ENCODE data around the gene HBS1L. TPM values are rescaled to one million over a fixed set of nuclear protein-coding genes. Genes with fewer than 3 reads are reported as not detected.
"Not testable (repeated sequence)": the region's sequence is repeated elsewhere in the genome, so short reads cannot be mapped to it uniquely, and the experiment has no call there.

The HBS1L gene
- total RNA-seq, 1 experiment from 2014 or later: 78.6 TPM

DNA sequence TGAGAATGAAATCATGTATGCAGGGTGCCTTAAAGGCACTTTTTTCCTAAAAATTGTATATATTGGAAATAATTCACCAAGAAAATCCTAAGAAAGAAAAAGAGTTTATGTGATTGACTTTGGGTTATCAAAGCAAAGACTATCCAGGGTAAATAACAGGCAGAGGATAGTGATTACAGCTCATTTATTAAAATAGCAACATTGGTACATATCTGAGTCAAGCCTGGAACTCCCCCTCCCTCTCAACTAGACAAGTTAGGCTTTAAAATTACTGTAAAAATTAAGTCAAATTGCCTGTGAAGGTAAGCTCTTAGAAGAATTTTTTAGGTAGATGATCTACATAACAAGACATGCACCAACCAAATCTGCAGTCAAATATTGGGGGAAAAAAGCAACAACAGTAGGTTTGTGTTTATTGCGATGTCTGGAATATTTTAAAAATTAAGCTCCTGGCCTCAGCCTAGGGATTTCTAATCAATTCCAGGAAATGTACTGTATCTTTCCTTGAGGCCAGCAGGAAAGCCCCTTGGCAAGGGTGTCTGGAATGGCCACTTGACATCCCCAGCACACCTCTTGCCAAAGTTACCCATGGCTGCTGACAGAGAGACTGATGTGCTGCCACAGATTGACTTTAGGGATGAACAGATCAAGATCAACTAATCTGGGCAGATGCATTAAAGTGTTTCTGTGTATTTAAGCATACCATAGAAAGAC is 31.2 kb upstream of the HBS1L start:
- peaks cover 11% of the 10 kb centered on the region; the same call in 1 of the 2 replicates for H3K9me3 ChIP-seq
- H3K36me3 ChIP-seq: no peaks in the 10 kb centered on the region
- peak overlapping the region; percentile 28 for H3K4me3 ChIP-seq
- H3K27me3 ChIP-seq: peaks cover 3% of the 10 kb centered on the region
- no peak for DNase-seq

DNA sequence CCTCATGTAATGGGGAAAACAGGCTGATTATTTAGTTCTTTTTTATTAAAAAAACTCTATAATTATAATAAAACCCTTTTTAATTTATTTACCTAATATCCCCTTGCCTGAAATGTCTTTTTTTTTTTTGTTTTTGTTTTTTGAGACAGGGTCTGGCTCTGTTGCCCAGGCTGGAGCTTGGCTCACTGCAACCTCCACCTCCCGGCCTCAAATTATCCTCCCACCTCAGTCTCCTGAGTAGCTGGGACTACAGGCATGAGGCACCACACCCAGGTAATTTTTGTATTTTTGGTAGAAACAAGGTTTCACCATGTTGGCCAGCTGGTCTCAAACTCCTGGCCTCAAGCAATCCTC is 30.3 kb upstream of the HBS1L start:
- H3K9me3 ChIP-seq: peaks cover 11% of the 10 kb centered on the region; the same call in 1 of the 2 replicates

DNA sequence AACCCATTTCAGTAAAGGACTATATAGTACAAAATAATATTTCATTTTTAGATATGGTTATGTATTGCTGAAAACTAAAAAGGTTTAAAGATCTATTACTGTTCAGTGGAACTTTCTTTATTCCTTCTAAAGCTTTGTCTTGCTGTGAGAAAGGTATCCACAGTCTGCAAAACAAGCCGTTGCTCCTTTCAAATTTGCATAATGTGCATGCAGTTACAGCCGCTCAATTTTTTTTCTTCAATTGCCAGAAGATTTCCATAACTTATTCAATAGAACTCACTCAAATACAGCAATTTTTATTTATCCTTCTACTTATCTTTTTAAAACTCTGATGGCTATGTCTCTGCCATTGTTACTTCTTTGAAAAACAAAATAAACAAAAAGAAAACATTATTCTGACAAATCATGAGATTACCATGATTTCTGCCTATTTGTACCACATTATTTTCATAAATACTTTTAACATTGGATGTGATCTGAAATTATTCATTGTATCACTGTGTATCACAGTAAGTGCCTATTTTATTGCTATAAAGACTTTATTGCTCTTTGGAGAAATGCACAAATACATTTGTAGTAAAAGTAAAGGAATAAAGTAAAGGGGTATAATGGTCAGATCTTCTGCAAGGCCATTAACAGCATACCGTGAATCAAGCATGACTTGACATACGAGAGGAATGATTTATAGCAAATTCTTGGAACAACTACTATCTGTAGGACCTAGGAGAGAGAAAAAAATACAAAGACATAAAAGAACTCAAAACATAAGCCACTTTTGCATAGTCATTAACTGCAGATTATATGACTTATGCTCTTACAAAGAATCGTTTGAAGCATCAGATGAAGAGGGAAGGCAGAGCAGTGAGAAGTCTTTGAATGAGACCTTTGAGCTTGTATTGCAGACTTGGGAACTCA is 29.6 kb upstream of the HBS1L start:
- no peak for DNase-seq

More for the DNA sequence above, 30.3 kb upstream of the HBS1L start:
- Histone ChIP-seq H3K27me3 (peaks cover 3% of the 10 kb centered on the region), H3K4me3 (no peak overlapping the region), H3K36me3 (no peaks in the 10 kb centered on the region)
- DNase-seq: no peak

DNA sequence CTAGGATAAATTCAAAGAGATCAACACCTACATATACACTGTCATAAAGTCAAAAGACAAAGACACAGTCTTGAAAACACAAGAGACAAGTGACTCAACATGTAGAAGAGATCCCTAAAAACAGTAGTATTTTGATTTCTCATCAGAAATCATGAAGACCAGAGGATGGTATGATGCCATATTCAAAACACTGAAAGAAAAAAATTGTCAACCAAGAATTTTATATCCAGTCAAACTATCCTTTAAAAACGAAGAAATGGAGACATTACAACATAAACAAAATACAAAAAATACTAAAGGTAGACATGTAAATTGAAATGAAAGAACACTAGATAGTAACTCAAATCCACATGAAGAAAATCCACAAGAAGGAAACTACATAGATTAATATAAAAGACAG is 27.3 kb upstream of the HBS1L start:
- H3K27me3 ChIP-seq: no peaks in the 10 kb centered on the region; the same call in none of the 2 replicates
- no peaks in the 10 kb centered on the region for H3K36me3 ChIP-seq
- H3K4me3 ChIP-seq: no peak overlapping the region
- peaks cover 11% of the 10 kb centered on the region; the same call in 1 of the 2 replicates for H3K9me3 ChIP-seq
- no peak for DNase-seq

More for the DNA sequence above, 29.6 kb upstream of the HBS1L start:
- Histone ChIP-seq H3K4me3 (no peak overlapping the region), H3K9me3 (peaks cover 11% of the 10 kb centered on the region; the same call in 1 of the 2 replicates), H3K36me3 (no peaks in the 10 kb centered on the region), H3K27me3 (peaks cover 3% of the 10 kb centered on the region)

DNA sequence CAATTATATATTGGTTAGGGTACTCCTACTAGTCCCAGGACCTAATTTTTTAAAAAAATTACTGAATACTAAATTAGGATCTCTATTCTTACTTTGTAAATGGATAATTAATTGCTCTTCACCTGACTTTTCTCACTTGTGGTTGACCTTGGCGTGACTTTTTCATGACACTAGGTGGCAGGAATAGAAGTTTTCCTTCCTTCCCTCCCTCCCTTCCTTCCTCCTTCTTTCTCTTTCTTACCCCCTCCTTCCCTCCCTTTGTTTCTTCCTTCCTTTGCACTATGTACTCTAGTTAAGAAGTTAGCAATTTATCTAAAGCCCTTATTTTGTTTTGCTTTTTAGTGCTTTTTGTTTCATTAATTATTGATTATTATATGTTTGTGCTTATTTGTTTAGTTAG is 20.4 kb upstream of the HBS1L start:
- Histone ChIP-seq H3K4me3 (no peak overlapping the region), H3K27me3 (peaks cover 6% of the 10 kb centered on the region), H3K9me3 (no peaks in the 10 kb centered on the region), H3K36me3 (no peaks in the 10 kb centered on the region)
- DNase-seq: no peak

DNA sequence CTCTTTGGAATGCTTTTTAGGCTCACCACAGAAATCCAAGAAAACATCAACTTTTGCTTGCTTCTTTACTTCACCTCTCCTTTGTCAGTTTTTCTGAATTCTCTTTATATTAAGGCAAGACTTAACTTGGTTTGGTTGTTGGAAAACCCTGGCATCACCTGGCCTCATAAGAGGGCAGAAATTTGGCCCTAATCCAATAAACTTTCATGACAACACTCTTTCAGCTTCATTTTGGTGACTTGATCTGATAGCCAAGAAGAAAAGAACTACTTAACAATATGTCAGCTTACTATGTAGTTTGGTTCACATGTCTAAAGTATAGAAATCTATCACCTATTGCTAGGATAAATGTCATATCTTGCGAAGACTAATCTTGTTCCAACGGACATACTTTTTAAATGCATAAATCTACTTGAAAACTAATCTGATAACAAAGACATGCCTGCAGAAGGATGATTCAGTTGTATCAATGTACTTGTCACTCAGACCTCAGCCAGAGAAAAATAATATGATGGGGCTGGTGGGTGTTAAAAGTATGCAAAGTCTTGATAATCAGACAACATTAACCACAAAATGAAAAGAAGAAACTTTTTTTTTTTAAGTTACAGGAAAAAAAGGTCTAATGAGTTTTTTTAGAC is 19.3 kb upstream of the HBS1L start:
- Histone ChIP-seq H3K4me3 (no peak overlapping the region), H3K27me3 (peaks cover 6% of the 10 kb centered on the region), H3K36me3 (no peaks in the 10 kb centered on the region), H3K9me3 (no peaks in the 10 kb centered on the region)
- no peak for DNase-seq

DNA sequence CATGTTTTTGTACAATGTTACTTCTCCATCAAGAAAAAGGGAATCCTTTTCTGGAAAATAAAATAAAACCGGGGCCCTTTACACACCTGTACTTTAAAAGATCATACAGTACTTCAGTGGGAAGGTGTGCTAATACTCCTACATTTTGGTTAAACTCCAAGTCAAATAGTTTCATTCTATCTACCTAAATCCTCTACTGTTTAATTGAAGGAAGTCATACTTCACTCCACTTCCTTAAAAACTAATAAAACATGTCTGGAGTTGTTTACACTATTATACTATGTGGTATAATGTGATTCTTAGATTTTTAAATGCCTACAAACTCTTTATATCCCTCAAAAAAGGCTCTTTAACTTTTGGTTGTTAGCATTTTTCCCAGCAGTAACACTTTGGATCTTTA is 18.6 kb upstream of the HBS1L start:
- Histone ChIP-seq H3K27me3 (peaks cover 6% of the 10 kb centered on the region), H3K36me3 (no peaks in the 10 kb centered on the region), H3K9me3 (no peaks in the 10 kb centered on the region), H3K4me3 (no peak overlapping the region)
- DNase-seq: no peak

DNA sequence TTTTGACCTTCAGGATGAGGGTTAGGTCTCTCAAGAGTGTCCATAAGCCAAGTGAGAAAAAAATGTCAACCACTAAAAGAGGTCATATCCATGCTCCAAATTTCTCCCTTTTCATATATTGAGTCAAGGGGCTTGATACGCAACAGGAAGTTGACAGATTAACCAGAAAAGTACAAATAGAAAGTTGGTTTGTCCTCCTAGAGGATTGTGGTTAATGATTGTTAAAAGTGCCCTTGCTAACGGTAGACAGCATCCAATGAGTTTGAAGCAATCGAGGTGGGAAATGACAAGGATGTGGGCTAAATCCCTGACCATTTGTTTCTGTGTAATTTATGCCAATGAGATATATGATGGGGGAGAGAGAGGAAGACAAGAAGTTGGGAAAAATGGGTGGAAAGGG is 18.1 kb upstream of the HBS1L start:
- Histone ChIP-seq H3K36me3 (no peaks in the 10 kb centered on the region), H3K9me3 (no peaks in the 10 kb centered on the region), H3K4me3 (no peak overlapping the region), H3K27me3 (peaks cover 6% of the 10 kb centered on the region)
- no peak for DNase-seq

DNA sequence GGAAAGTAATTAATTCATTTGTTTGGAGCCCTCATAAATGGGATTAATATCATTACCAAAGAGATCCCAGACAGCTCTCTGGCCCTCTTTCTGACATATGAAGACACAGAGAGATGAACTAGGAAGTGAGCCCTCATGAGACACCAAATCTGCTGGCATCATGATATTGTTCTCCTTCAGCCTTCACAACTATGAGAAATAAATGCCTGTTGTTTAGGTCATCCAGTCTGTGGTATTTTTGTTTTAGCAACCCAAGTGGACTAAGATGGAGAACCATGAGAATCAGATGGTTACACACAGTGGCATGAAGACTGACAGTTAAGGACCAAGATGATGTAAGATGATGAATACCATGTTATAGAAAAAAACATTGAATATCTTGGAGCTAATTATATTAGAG is 16.9 kb upstream of the HBS1L start:
- Histone ChIP-seq H3K27me3 (peaks cover 6% of the 10 kb centered on the region; the same call in 1 of the 2 replicates), H3K9me3 (no peaks in the 10 kb centered on the region), H3K4me3 (no peak overlapping the region), H3K36me3 (no peaks in the 10 kb centered on the region)
- no peak for DNase-seq

DNA sequence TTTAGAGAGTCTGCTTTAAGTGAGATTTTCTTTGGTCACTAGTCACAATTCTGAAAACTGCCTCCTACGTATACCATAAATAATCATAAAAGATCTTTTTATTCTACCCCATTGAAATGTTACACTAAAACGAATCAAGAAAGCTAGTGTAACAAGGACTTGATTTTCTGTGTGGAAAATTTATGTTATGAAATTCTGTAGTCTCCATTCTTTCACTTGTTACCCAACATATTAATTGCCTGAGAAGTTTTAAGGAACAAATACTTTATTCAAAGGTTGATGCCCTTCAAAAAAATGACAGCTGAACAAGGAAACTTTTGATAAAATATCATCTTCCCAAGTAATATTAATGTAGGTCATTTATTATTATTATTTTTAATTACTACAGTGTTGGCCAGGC is 13.3 kb upstream of the HBS1L start:
- H3K9me3 ChIP-seq: no peaks in the 10 kb centered on the region
- DNase-seq: no peak
- no peaks in the 10 kb centered on the region for H3K27me3 ChIP-seq
- H3K36me3 ChIP-seq: no peaks in the 10 kb centered on the region
- H3K4me3 ChIP-seq: no peak overlapping the region

DNA sequence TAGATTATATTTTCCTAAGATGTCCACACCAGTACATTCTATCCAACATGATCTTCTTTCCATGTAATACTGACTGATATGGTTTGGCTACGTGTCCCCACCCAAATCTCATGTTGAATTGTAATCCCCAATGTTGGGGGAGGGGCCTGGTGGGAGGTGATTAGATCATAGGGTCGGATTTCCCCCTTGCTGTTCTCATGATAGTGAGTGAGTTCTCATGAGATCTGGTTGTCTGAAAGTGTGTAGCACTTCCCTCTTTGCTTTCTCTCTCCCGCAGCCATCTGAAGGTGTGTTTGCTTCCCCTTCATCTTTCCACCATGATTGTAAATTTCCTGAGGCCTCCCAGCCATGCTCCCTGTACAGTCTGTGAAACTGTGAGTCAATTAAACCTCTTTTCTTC is 12.2 kb upstream of the HBS1L start:
- Histone ChIP-seq H3K4me3 (no peak overlapping the region), H3K9me3 (no peaks in the 10 kb centered on the region), H3K27me3 (no peaks in the 10 kb centered on the region), H3K36me3 (no peaks in the 10 kb centered on the region)
- DNase-seq: no peak

DNA sequence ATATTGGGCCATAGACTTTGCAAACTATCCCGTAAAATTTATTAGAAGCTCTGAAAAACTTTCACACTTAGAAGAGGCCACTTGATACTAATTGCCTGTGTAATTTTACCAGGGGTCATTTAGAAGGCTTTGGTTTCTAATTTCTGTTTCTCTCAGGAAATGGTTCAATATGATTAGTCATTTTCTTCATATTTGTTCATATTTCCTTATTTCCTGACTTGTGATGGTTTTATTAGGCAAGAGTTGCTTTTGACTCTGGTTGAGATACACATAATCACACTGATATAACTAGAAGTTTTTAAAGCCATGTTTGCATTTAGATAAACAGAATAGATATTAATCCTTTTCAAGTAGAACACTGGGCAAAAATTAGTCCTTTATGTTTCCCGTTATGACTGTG is 11.8 kb upstream of the HBS1L start:
- Histone ChIP-seq H3K9me3 (no peaks in the 10 kb centered on the region), H3K36me3 (no peaks in the 10 kb centered on the region), H3K4me3 (no peak overlapping the region), H3K27me3 (peaks cover 1% of the 10 kb centered on the region; the same call in 1 of the 2 replicates)
- DNase-seq: no peak

DNA sequence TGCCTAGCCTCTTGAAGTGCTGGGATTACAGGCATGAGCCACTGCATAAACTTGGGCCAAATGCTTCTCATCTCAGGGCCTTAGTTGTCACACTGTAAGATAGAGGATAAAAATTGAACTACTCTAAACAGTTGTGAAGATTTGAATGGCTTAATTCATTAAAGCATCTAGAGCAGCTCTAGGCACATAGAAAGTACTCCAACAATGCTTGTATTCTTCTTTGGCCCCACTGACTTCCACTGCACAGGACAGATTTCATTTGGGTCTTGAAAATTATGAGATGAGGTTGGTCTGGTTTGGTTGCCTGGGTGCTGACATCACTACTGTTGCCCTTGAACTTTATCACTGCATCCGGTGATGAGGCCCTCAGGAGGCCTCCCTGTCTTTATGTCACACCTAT is 10.0 kb upstream of the HBS1L start:
- peaks cover 3% of the 10 kb centered on the region for H3K27me3 ChIP-seq
- H3K4me3 ChIP-seq: no peak overlapping the region
- no peak for DNase-seq
- H3K36me3 ChIP-seq: no peaks in the 10 kb centered on the region
- no peaks in the 10 kb centered on the region for H3K9me3 ChIP-seq

DNA sequence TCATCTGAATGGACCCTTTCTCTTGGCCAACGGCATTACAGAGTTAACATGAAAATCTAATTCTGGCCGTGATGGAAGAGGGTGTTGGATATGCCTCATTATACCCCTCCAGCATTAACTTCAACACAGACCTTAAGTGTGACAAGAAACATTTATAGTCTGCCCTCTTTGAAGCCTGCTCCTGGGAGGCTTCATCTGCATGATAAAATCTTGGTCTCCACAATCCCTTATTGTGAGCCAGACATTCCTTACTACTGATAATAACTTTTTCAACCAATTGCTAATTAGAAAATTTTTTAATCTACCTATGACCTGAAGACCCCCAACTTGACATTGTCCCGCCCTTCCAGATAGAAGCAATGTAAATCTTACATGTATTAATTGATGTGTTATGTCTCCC is 9.3 kb upstream of the HBS1L start:
- no peaks in the 10 kb centered on the region for H3K9me3 ChIP-seq
- H3K4me3 ChIP-seq: no peak overlapping the region
- no peak for DNase-seq

DNA sequence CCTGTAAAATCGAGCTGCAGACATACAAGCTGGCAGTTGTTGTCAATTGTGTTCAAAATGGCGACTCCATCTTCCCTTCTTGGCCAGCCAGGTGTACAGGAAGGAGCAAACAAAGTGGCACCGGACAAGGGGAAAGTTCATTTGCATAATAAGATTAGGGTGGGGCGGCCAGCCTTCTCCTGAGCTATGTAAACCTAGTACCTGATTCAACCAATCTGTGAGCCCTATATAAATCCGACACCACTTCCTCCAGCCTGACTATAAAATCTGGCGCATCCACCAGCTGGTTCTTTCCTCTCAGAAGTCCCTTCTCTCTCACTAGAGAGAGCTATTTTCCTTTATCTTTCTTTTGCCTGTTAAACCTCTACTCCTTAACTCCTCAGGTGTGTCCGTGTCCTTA is 8.1 kb upstream of the HBS1L start:
- Histone ChIP-seq H3K27me3 (peaks cover 7% of the 10 kb centered on the region), H3K4me3 (no peak overlapping the region), H3K36me3 (no peaks in the 10 kb centered on the region), H3K9me3 (no peaks in the 10 kb centered on the region)
- no peak for DNase-seq

More for the DNA sequence above, 9.3 kb upstream of the HBS1L start:
- peaks cover 3% of the 10 kb centered on the region for H3K27me3 ChIP-seq
- H3K36me3 ChIP-seq: no peaks in the 10 kb centered on the region

DNA sequence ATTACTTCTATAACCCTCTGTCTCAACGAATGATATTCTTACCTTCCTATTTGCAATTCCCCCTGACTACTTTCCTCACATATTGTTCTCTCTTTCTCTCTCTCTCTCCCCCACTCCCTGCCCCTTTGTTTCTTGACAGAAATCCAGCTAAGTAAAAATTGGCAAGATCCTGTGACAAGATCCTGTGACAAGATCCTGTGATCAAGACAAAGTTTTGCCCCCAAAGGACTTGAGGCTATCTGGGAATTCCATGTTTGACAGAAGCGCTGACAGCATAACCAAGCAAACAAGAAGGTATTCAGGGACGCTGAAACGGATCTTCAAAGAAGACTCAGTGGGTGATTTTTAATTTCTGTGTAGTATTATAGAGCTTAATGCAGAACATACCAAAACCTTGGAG is 5.5 kb upstream of the HBS1L start:
- H3K36me3 ChIP-seq: no peaks in the 10 kb centered on the region
- no peak for DNase-seq
- H3K27me3 ChIP-seq: peaks cover 7% of the 10 kb centered on the region
- no peak overlapping the region for H3K4me3 ChIP-seq
- no peaks in the 10 kb centered on the region for H3K9me3 ChIP-seq

DNA sequence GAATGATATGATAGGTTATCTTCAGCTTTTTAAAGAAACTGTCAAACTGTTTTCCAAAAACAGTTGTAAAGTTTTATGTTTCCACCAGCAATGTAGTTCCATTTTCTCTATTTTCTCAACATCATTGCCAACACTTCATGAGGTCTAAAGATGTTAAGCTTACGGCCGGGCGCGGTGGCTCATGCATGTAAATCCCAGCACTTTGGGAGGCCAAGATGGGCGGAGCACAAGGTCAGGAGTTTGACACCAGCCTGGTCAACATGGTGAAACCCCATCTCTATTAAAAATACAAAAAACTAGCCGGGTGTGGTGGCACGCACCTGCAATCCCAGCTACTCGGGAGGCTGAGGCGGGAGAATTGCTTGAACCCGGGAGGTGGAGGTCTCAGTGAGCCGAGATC is 3.7 kb upstream of the HBS1L start:
- H3K27me3 ChIP-seq, H3K36me3 ChIP-seq, H3K9me3 ChIP-seq, DNase-seq, H3K4me3 ChIP-seq: not testable (repeated sequence)
